ENCODE measurements around the gene EHMT2.

EHMT2 gene

GRCh38 chr6:31875877-31876276, 21.6 kb downstream of the EHMT2 start:
- TF ChIP-seq, protein P1, sequence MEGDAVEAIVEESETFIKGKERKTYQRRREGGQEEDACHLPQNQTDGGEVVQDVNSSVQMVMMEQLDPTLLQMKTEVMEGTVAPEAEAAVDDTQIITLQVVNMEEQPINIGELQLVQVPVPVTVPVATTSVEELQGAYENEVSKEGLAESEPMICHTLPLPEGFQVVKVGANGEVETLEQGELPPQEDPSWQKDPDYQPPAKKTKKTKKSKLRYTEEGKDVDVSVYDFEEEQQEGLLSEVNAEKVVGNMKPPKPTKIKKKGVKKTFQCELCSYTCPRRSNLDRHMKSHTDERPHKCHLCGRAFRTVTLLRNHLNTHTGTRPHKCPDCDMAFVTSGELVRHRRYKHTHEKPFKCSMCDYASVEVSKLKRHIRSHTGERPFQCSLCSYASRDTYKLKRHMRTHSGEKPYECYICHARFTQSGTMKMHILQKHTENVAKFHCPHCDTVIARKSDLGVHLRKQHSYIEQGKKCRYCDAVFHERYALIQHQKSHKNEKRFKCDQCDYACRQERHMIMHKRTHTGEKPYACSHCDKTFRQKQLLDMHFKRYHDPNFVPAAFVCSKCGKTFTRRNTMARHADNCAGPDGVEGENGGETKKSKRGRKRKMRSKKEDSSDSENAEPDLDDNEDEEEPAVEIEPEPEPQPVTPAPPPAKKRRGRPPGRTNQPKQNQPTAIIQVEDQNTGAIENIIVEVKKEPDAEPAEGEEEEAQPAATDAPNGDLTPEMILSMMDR (IDR thresholded peaks at IDR 0.05; ENCODE audit: unreplicated experiment in 3 of 3) = no peak
- H3K27ac Mint-ChIP-seq = no peak overlapping the region
- peaks cover 10% of the 10 kb centered on the region for H3K36me3 Mint-ChIP-seq (ENCODE audit: low read depth)
- H3K4me3 Mint-ChIP-seq = no peak overlapping the region
- H3K27me3 Mint-ChIP-seq (ENCODE audit: low read depth) = no peaks in the 10 kb centered on the region
- H3K4me1 Mint-ChIP-seq = peaks cover 10% of the 10 kb centered on the region
- H3K9me3 Mint-ChIP-seq = no peaks in the 10 kb centered on the region

GRCh38 chr6:31874836-31875572, 22.5 kb downstream of the EHMT2 start:
- Mint-ChIP-seq H3K27ac (no peak overlapping the region), H3K27me3 (ENCODE audit: low read depth) (no peaks in the 10 kb centered on the region)
- TF ChIP-seq, protein P1 (IDR thresholded peaks at IDR 0.05; ENCODE audit: unreplicated experiment in 3 of 3) = no peak

DNA sequence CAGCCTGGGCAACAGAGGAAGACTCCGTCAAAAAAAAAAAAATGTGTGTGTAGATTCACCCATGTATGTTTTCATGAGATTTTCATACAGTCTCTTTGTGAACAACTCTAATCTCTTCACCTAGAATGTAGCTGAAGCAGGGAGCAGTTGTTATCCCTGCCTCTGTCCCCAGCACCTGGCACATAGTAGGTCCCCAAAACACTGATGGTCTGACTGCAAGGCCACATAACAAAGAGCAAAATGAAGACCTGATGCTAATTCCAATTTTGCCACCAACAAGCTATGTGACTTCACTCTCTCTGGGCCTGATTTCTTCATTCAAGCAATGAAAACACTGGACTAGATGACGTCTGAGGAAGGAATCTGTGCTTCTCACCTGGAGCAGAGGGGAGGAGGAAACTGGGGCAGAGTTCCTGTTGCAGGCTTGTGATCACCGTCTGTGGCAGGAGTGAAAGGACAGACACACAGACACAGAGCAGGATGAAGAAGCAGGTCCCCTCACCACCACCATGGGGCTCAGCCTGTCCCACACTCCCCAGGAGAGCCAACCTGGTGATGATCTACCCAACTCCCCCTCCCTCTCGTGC, 23.3 kb downstream of the EHMT2 start:
- peak overlapping the region in 1 of 3 experiments; percentile 23 for H3K27ac Mint-ChIP-seq
- no peaks in the 10 kb centered on the region for H3K27me3 Mint-ChIP-seq (ENCODE audit: low read depth)
- peaks cover 11% of the 10 kb centered on the region for H3K4me1 Mint-ChIP-seq
- TF ChIP-seq, protein P1 (IDR thresholded peaks at IDR 0.05; ENCODE audit: unreplicated experiment in 3 of 3) = no peak
- no peak overlapping the region for H3K4me3 Mint-ChIP-seq
- H3K9me3 Mint-ChIP-seq = no peaks in the 10 kb centered on the region
- H3K36me3 Mint-ChIP-seq (ENCODE audit: low read depth) = no peaks in the 10 kb centered on the region

More at GRCh38 chr6:31874836-31875572, 22.5 kb downstream of the EHMT2 start:
- Mint-ChIP-seq H3K4me1 (peaks cover 11% of the 10 kb centered on the region), H3K9me3 (no peaks in the 10 kb centered on the region), H3K36me3 (ENCODE audit: low read depth) (peaks cover 5% of the 10 kb centered on the region), H3K4me3 (no peak overlapping the region)

GRCh38 chr6:31871046-31871659, 26.3 kb downstream of the EHMT2 start:
- no peaks in the 10 kb centered on the region for H3K27me3 Mint-ChIP-seq (ENCODE audit: low read depth)

DNA sequence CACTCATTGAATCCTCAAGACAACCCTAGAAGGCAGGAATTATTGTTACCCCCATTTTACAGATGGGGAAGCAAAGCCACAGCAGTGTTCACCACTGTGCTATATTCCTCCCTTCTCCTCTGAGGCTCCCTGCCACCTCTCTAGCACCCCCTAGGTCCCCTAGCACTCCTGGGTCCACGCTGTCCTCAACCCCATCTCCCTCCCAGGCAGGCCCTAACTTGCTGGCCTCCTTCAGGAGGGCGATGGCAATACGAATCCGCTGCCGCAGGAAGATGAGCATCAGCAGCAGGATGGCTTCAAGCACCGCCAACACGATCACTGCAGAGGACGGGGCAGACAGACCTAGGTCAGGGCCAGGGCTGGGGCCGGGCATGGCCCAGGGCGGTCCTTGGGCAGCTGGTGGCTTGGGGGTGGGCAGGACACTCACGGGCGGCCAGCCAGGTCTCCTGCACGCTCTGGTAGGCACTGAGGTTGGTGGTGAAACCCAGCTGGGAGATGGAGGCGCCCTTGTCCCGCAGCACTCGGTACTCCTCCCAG, 27.0 kb downstream of the EHMT2 start:
- Mint-ChIP-seq H3K4me3 (peak overlapping the region in 1 of 3 experiments; percentile 17), H3K36me3 (ENCODE audit: low read depth) (no peaks in the 10 kb centered on the region), H3K9me3 (no peaks in the 10 kb centered on the region), H3K27ac (peak overlapping the region; percentile 75 to 98 (median 97)), H3K4me1 (peaks cover 11% of the 10 kb centered on the region), H3K27me3 (ENCODE audit: low read depth) (no peaks in the 10 kb centered on the region)
- TF ChIP-seq, protein P1 (IDR thresholded peaks at IDR 0.05; ENCODE audit: unreplicated experiment in 3 of 3) = no peak

More at GRCh38 chr6:31871046-31871659, 26.3 kb downstream of the EHMT2 start:
- Mint-ChIP-seq H3K36me3 (ENCODE audit: low read depth) (no peaks in the 10 kb centered on the region), H3K4me1 (peaks cover 11% of the 10 kb centered on the region), H3K4me3 (peak overlapping the region in 2 of 3 experiments; percentile 31 to 63), H3K9me3 (no peaks in the 10 kb centered on the region), H3K27ac (peak overlapping the region; percentile 75 to 98 (median 97))
- TF ChIP-seq, protein P1 (IDR thresholded peaks at IDR 0.05; ENCODE audit: unreplicated experiment in 3 of 3) = no peak
